Measurements from ENCODE around the gene RELL2. TPM values are rescaled to one million over a fixed set of nuclear protein-coding genes. Genes with fewer than 3 reads are reported as not detected.

RELL2 gene
- total RNA-seq, 1 experiment from 2014 or later = 23.8 TPM

DNA sequence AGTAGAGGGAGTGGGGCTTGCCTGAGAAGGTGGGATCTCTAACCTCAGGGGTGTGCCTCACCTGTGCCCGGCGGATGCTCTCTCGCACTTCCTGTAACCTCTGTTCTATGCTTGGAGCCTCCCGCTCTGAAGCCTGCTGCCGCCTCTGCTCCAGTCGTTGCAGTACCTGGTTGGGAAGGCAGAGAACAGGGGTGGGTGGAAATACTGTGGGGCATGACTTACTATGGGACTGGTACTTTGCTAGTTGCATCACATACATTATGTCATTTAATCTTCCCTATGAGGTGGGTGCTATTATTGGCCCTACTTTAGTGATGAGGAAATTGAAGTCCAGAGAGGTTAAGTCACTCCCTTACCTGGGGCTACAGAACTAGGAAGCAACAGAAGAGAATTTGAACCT is 9.2 kb downstream of the RELL2 start (continued):
- TF ChIP-seq, protein P1, sequence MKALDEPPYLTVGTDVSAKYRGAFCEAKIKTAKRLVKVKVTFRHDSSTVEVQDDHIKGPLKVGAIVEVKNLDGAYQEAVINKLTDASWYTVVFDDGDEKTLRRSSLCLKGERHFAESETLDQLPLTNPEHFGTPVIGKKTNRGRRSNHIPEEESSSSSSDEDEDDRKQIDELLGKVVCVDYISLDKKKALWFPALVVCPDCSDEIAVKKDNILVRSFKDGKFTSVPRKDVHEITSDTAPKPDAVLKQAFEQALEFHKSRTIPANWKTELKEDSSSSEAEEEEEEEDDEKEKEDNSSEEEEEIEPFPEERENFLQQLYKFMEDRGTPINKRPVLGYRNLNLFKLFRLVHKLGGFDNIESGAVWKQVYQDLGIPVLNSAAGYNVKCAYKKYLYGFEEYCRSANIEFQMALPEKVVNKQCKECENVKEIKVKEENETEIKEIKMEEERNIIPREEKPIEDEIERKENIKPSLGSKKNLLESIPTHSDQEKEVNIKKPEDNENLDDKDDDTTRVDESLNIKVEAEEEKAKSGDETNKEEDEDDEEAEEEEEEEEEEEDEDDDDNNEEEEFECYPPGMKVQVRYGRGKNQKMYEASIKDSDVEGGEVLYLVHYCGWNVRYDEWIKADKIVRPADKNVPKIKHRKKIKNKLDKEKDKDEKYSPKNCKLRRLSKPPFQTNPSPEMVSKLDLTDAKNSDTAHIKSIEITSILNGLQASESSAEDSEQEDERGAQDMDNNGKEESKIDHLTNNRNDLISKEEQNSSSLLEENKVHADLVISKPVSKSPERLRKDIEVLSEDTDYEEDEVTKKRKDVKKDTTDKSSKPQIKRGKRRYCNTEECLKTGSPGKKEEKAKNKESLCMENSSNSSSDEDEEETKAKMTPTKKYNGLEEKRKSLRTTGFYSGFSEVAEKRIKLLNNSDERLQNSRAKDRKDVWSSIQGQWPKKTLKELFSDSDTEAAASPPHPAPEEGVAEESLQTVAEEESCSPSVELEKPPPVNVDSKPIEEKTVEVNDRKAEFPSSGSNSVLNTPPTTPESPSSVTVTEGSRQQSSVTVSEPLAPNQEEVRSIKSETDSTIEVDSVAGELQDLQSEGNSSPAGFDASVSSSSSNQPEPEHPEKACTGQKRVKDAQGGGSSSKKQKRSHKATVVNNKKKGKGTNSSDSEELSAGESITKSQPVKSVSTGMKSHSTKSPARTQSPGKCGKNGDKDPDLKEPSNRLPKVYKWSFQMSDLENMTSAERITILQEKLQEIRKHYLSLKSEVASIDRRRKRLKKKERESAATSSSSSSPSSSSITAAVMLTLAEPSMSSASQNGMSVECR (CRISPR knock-in tag; IDR thresholded peaks at IDR 0.05; ENCODE audit: borderline replicate concordance) = no peak
- TF ChIP-seq ESRRA (CRISPR knock-in tag; IDR thresholded peaks at IDR 0.05; ENCODE audit: borderline replicate concordance) (no peak), OVOL2 (CRISPR knock-in tag; IDR thresholded peaks at IDR 0.05; ENCODE audit: borderline replicate concordance) (no peak), IRF1 (CRISPR knock-in tag; IDR thresholded peaks at IDR 0.05) (no peak)
- TF ChIP-seq, protein P2, sequence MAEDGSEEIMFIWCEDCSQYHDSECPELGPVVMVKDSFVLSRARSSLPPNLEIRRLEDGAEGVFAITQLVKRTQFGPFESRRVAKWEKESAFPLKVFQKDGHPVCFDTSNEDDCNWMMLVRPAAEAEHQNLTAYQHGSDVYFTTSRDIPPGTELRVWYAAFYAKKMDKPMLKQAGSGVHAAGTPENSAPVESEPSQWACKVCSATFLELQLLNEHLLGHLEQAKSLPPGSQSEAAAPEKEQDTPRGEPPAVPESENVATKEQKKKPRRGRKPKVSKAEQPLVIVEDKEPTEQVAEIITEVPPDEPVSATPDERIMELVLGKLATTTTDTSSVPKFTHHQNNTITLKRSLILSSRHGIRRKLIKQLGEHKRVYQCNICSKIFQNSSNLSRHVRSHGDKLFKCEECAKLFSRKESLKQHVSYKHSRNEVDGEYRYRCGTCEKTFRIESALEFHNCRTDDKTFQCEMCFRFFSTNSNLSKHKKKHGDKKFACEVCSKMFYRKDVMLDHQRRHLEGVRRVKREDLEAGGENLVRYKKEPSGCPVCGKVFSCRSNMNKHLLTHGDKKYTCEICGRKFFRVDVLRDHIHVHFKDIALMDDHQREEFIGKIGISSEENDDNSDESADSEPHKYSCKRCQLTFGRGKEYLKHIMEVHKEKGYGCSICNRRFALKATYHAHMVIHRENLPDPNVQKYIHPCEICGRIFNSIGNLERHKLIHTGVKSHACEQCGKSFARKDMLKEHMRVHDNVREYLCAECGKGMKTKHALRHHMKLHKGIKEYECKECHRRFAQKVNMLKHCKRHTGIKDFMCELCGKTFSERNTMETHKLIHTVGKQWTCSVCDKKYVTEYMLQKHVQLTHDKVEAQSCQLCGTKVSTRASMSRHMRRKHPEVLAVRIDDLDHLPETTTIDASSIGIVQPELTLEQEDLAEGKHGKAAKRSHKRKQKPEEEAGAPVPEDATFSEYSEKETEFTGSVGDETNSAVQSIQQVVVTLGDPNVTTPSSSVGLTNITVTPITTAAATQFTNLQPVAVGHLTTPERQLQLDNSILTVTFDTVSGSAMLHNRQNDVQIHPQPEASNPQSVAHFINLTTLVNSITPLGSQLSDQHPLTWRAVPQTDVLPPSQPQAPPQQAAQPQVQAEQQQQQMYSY (CRISPR knock-in tag; IDR thresholded peaks at IDR 0.05) = no peak

DNA sequence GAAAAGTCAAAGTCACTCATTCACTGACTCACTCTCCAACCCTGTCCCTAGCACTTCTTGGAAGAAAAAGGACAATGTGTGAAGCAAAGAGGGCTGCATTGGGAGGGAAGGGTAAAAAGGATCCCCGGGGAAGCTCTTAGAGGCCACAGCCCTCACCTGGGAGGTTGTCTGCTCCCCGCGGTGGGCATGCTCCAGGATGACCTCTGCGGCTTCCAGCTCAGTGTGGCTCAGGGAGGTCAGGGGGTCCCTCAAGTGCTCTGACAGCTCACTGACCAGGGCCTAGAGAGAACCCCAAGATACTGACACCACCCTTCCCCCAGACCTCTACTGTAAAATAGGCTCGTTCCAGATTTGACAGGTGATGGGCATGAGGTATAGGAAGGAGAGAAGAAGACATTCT is 10.4 kb downstream of the RELL2 start:
- Mint-ChIP-seq H3K4me1 (peaks cover 16% of the 10 kb centered on the region), H3K9me3 (no peaks in the 10 kb centered on the region), H3K27me3 (ENCODE audit: low read depth) (no peaks in the 10 kb centered on the region), H3K36me3 (peaks cover 24% of the 10 kb centered on the region), H3K4me3 (no peak overlapping the region), H3K27ac (no peak overlapping the region)
- ATAC-seq = no peak
- TF ChIP-seq, protein P3, sequence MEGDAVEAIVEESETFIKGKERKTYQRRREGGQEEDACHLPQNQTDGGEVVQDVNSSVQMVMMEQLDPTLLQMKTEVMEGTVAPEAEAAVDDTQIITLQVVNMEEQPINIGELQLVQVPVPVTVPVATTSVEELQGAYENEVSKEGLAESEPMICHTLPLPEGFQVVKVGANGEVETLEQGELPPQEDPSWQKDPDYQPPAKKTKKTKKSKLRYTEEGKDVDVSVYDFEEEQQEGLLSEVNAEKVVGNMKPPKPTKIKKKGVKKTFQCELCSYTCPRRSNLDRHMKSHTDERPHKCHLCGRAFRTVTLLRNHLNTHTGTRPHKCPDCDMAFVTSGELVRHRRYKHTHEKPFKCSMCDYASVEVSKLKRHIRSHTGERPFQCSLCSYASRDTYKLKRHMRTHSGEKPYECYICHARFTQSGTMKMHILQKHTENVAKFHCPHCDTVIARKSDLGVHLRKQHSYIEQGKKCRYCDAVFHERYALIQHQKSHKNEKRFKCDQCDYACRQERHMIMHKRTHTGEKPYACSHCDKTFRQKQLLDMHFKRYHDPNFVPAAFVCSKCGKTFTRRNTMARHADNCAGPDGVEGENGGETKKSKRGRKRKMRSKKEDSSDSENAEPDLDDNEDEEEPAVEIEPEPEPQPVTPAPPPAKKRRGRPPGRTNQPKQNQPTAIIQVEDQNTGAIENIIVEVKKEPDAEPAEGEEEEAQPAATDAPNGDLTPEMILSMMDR (IDR thresholded peaks at IDR 0.05) = no peak
- TF ChIP-seq, protein P4, sequence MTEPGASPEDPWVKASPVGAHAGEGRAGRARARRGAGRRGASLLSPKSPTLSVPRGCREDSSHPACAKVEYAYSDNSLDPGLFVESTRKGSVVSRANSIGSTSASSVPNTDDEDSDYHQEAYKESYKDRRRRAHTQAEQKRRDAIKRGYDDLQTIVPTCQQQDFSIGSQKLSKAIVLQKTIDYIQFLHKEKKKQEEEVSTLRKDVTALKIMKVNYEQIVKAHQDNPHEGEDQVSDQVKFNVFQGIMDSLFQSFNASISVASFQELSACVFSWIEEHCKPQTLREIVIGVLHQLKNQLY (CRISPR knock-in tag; IDR thresholded peaks at IDR 0.05) = no peak
- TF ChIP-seq SP1 (CRISPR knock-in tag; conservative IDR thresholded peaks at IDR 0.05) (no peak), ZBTB21 (CRISPR knock-in tag; IDR thresholded peaks at IDR 0.05; ENCODE audit: borderline replicate concordance) (no peak), IRF1 (CRISPR knock-in tag; IDR thresholded peaks at IDR 0.05) (no peak), NR2C2 (CRISPR knock-in tag; IDR thresholded peaks at IDR 0.05) (no peak), ZNF219 (CRISPR knock-in tag; IDR thresholded peaks at IDR 0.05; ENCODE audit: borderline replicate concordance) (no peak), PREB (CRISPR knock-in tag; IDR thresholded peaks at IDR 0.05; ENCODE audit: borderline replicate concordance) (no peak)
- TF ChIP-seq, protein P5, sequence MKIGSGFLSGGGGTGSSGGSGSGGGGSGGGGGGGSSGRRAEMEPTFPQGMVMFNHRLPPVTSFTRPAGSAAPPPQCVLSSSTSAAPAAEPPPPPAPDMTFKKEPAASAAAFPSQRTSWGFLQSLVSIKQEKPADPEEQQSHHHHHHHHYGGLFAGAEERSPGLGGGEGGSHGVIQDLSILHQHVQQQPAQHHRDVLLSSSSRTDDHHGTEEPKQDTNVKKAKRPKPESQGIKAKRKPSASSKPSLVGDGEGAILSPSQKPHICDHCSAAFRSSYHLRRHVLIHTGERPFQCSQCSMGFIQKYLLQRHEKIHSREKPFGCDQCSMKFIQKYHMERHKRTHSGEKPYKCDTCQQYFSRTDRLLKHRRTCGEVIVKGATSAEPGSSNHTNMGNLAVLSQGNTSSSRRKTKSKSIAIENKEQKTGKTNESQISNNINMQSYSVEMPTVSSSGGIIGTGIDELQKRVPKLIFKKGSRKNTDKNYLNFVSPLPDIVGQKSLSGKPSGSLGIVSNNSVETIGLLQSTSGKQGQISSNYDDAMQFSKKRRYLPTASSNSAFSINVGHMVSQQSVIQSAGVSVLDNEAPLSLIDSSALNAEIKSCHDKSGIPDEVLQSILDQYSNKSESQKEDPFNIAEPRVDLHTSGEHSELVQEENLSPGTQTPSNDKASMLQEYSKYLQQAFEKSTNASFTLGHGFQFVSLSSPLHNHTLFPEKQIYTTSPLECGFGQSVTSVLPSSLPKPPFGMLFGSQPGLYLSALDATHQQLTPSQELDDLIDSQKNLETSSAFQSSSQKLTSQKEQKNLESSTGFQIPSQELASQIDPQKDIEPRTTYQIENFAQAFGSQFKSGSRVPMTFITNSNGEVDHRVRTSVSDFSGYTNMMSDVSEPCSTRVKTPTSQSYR (CRISPR knock-in tag; IDR thresholded peaks at IDR 0.05) = no peak
- TF ChIP-seq, protein P6, sequence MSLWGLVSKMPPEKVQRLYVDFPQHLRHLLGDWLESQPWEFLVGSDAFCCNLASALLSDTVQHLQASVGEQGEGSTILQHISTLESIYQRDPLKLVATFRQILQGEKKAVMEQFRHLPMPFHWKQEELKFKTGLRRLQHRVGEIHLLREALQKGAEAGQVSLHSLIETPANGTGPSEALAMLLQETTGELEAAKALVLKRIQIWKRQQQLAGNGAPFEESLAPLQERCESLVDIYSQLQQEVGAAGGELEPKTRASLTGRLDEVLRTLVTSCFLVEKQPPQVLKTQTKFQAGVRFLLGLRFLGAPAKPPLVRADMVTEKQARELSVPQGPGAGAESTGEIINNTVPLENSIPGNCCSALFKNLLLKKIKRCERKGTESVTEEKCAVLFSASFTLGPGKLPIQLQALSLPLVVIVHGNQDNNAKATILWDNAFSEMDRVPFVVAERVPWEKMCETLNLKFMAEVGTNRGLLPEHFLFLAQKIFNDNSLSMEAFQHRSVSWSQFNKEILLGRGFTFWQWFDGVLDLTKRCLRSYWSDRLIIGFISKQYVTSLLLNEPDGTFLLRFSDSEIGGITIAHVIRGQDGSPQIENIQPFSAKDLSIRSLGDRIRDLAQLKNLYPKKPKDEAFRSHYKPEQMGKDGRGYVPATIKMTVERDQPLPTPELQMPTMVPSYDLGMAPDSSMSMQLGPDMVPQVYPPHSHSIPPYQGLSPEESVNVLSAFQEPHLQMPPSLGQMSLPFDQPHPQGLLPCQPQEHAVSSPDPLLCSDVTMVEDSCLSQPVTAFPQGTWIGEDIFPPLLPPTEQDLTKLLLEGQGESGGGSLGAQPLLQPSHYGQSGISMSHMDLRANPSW (CRISPR knock-in tag; conservative IDR thresholded peaks at IDR 0.05; ENCODE audit: low read depth) = no peak
- ChIA-PET CTCF (interaction anchor here (1.4 to 2.7 kb wide), 2 partner anchors 10 to 28 kb away, joined by 5 to 11 read pairs; partner anchors contain the start of genes DIAPH1 and RELL2), POLR2A (no interaction called here)
- DNase-seq (ENCODE audit: low spot score) = no peak

All from WTC11 (cell line).